Breast epithelium (tissue), 4 donors: Measurements from ENCODE around the gene OMD. TPM values are rescaled to one million over a fixed set of nuclear protein-coding genes. Genes with fewer than 3 reads are reported as not detected.
A peak's percentile ranks its signal among the peaks of the same experiment; 100 is the strongest.

ENCODE experiments used
- DNase-seq, 2 donors: peaks; one replicate each; pipeline ENCODE4 v3.0.0-alpha.2; 2019; ENCODE audit warnings: low spot score in 2 of 2
- H3K27ac ChIP-seq, 2 donors: fragments of 200-600 bp; sonication (generic) in 1 of 2; one replicate each; pipeline ENCODE4 v1.5.1; 2016 to 2019; ENCODE audit warnings: mild to moderate bottlenecking in 1 of 2
- H3K27me3 ChIP-seq, 2 donors: fragments of 200-600 bp; sonication (generic) in 1 of 2; one replicate each; pipeline versions ENCODE4 v1.5.1 to v1.6.0; 2017 to 2019; ENCODE audit warnings: control low read depth in 1 of 2, mild to moderate bottlenecking in 1 of 2
- H3K36me3 ChIP-seq: fragments of 200-600 bp; one replicate; pipeline ENCODE4 v1.5.1; 2019
- H3K4me1 ChIP-seq, 2 donors: fragments of 200-600 bp; sonication (generic); one replicate each; pipeline ENCODE4 v1.5.1; 2016 to 2019; ENCODE audit warnings: control low read depth in 1 of 2
- H3K4me3 ChIP-seq, 3 donors: fragments of 200-600 bp; sonication (generic); 1 replicate in 2 of 3; 2 replicates in 1 of 3; pipeline ENCODE4 v1.5.1; 2016 to 2019; ENCODE audit warnings: mild to moderate bottlenecking in 3 of 3, moderate library complexity in 2 of 3
- H3K9me3 ChIP-seq, 2 donors: fragments of 200-600 bp; sonication (generic) in 1 of 2; one replicate each; pipeline ENCODE4 v1.5.1; 2016 to 2019; ENCODE audit warnings: control low read depth in 1 of 2
- CTCF ChIP-seq, 3 donors: fragments of 450-650 bp; IDR thresholded peaks; one replicate each; pipeline ENCODE4 v1.5.1; 2016 to 2017; ENCODE audit warnings: antibody characterized with exemption in 3 of 3, mild to moderate bottlenecking in 3 of 3, moderate library complexity in 3 of 3
- POLR2A ChIP-seq: fragments of 450-650 bp; IDR thresholded peaks from one replicate; pipeline ENCODE4 v1.6.1; 2016; ENCODE audit warnings: antibody characterized with exemption, mild to moderate bottlenecking, moderate library complexity
- POLR2AphosphoS5 ChIP-seq, 3 donors: sonication (generic); formaldehyde crosslinking; IDR thresholded peaks; one replicate each; pipeline ENCODE4 v1.6.1; 2017; ENCODE audit warnings: antibody characterized with exemption in 3 of 3
- intact Hi-C: fragments of 100-400 bp; cut with DNase I; formaldehyde crosslinking; loops from one replicate; pipeline ENCODE4 v1.15.1; 2023; ENCODE audit warnings: low total_unique reads
- total RNA-seq, 3 donors: library from RNA; depleted of rRNA; stranded (reverse); fragments of >200 nt; gene quantifications; one replicate each; pipeline ENCODE4 v1.1.0, GENCODE V29; 2016

Gene OMD
- 10 to 100 TPM; 12.8 to 39.2 (median 30.0) TPM for total RNA-seq

- Histone ChIP-seq H3K27me3 (no peaks in the 10 kb centered on the region), H3K27ac (peak within 1 kb of the TSS in 1 of 2 donors; percentile 62), H3K36me3 (no peaks in the 10 kb centered on the region), H3K9me3 (no peaks in the 10 kb centered on the region), H3K4me1 (no peaks in the 10 kb centered on the region), H3K4me3 (peak within 1 kb of the TSS; percentile 26 to 41 (median 30))
- intact Hi-C loops = no loop called here
- no peak for DNase-seq
- no peak for TF ChIP-seq POLR2AphosphoS5 (IDR thresholded peaks at IDR 0.05)
- no peak for TF ChIP-seq CTCF (IDR thresholded peaks at IDR 0.05)
- TF ChIP-seq POLR2A = no peak
Measured at GRCh38 chr9:92424340-92424739, at the start of gene OMD. OMD (minus strand) TSS chr9:92424471; CDS start chr9:92417558, 6,913 bp downstream.

GRCh38 chr9:92468206-92468605, 43.9 kb upstream of the OMD start:
- Histone ChIP-seq H3K4me3 (no peak overlapping the region), H3K4me1 (no peaks in the 10 kb centered on the region), H3K27me3 (no peaks in the 10 kb centered on the region), H3K27ac (no peak overlapping the region), H3K9me3 (no peaks in the 10 kb centered on the region), H3K36me3 (no peaks in the 10 kb centered on the region)
- DNase-seq = no peak
- TF ChIP-seq POLR2A (no peak), CTCF (IDR thresholded peaks at IDR 0.05) (no peak), POLR2AphosphoS5 (IDR thresholded peaks at IDR 0.05) (no peak)
- intact Hi-C loops = no loop called here

DNA sequence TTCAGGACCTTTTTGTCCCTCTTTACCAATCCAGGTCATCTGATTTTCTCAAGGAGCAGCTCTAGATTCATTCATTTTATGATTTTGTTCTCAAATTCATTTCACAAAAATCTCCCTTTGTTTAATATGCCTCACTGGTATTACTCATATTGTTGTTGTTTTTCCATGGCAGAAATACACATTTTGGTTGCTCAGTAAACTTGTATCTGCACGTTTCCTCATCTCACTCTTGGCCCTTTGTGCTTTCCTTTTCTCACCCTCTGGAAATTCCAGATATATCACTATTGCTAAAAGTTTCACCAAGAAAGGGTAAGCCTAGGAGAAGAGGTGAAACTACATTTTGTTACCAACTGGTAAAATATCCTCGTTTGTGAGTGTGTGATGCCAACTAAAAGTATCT, 43.2 kb upstream of the OMD start:
- Histone ChIP-seq H3K4me3 (no peak overlapping the region), H3K27me3 (no peaks in the 10 kb centered on the region), H3K36me3 (no peaks in the 10 kb centered on the region), H3K9me3 (no peaks in the 10 kb centered on the region), H3K27ac (no peak overlapping the region), H3K4me1 (no peaks in the 10 kb centered on the region)
- intact Hi-C loops = no loop called here
- TF ChIP-seq POLR2AphosphoS5 (IDR thresholded peaks at IDR 0.05) (no peak), POLR2A (no peak), CTCF (IDR thresholded peaks at IDR 0.05) (no peak)
- no peak for DNase-seq

DNA sequence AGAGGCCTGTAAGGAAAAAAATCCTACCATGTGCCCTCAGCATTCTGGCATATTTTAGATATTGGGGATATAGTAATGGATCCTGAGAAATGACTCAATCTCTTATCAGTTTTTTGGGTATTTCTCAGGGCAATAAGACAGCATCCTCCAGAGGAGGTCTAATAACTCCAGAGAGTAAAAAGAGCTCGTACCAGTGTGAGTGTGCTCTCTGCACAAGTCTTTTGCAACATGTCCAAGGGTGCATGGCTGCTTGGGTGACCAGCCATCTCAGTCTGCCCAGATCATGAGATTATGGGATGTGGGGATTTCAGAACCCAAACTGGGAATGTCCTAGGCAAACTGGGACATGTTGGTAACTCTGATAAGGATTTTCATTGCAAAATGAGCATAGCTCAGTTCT, 42.8 kb upstream of the OMD start:
- no peak for TF ChIP-seq CTCF (IDR thresholded peaks at IDR 0.05)
- no peak for TF ChIP-seq POLR2AphosphoS5 (IDR thresholded peaks at IDR 0.05)
- TF ChIP-seq POLR2A = no peak
- H3K36me3 ChIP-seq = no peaks in the 10 kb centered on the region
- H3K4me1 ChIP-seq = no peaks in the 10 kb centered on the region
- no peak overlapping the region for H3K27ac ChIP-seq
- intact Hi-C loops = no loop called here
- DNase-seq = no peak
- H3K27me3 ChIP-seq = no peaks in the 10 kb centered on the region
- H3K9me3 ChIP-seq = no peaks in the 10 kb centered on the region
- no peak overlapping the region for H3K4me3 ChIP-seq

GRCh38 chr9:92463984-92464383, 39.7 kb upstream of the OMD start:
- no peaks in the 10 kb centered on the region for H3K9me3 ChIP-seq
- no peak overlapping the region for H3K4me3 ChIP-seq
- intact Hi-C loops = no loop called here
- no peaks in the 10 kb centered on the region for H3K4me1 ChIP-seq
- H3K27me3 ChIP-seq = no peaks in the 10 kb centered on the region
- H3K27ac ChIP-seq = peak overlapping the region in 1 of 2 donors; percentile 67
- no peaks in the 10 kb centered on the region for H3K36me3 ChIP-seq
- DNase-seq = no peak
- TF ChIP-seq POLR2AphosphoS5 (IDR thresholded peaks at IDR 0.05) (no peak), CTCF (IDR thresholded peaks at IDR 0.05) (no peak), POLR2A (no peak)
